Measurements from ENCODE around the gene STXBP4.

DNA sequence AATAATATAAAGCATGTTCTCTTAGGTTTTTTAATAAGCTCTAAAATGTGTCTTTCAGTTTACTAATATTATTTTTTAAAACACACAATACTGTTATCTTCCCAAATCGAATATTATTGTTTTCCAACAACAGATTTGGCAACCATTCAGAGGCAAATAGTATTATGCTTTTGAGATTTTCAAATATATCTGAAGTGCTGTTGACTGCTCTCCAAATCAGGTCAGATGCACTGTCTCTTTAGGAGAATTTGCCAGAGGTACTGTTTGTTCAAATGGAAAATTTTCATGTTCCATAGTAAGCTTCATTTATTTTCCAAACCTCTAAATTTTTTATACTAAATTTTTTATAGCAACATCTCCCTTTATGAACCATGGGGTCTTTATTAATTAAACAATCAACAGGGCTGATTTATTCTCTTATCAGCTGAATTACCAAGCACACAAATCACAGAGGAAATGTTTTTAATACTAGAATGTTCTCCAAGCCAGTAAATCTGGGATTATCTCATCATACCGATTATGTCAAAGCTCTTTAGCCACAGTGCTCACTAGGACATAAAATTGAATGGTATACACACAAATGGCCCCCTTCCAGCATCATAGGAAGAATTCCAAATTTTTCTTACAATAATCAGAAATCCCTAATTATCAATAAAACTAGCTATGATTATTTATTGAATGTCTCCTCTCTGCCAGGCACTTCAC lies 187.4 kb downstream of the STXBP4 start:
- TF ChIP-seq POLR2A (IDR thresholded peaks at IDR 0.05) (no peak), EP300 (IDR thresholded peaks at IDR 0.05) (no peak)
- TF ChIP-seq, protein P1, sequence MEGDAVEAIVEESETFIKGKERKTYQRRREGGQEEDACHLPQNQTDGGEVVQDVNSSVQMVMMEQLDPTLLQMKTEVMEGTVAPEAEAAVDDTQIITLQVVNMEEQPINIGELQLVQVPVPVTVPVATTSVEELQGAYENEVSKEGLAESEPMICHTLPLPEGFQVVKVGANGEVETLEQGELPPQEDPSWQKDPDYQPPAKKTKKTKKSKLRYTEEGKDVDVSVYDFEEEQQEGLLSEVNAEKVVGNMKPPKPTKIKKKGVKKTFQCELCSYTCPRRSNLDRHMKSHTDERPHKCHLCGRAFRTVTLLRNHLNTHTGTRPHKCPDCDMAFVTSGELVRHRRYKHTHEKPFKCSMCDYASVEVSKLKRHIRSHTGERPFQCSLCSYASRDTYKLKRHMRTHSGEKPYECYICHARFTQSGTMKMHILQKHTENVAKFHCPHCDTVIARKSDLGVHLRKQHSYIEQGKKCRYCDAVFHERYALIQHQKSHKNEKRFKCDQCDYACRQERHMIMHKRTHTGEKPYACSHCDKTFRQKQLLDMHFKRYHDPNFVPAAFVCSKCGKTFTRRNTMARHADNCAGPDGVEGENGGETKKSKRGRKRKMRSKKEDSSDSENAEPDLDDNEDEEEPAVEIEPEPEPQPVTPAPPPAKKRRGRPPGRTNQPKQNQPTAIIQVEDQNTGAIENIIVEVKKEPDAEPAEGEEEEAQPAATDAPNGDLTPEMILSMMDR (IDR thresholded peaks at IDR 0.05), result no peak
